Endothelial cell of umbilical vein (primary cell): ENCODE results near the gene DAB1. TPM values are rescaled to one million over a fixed set of nuclear protein-coding genes. Genes with fewer than 3 reads are reported as not detected.

Source experiments
- BruUV-seq: library from RNA; stranded (reverse); fragments of 400-500 nt; replicated peaks from 2 replicates; lab custom pipeline; 2021; lab: Mats Ljungman, UMichigan
- CTCF ChIA-PET: fragments of 300-600, 350-600 bp; sonication (Branson Sonifier 250); formaldehyde crosslinking; loops from one replicate; lab custom pipeline; 2021; ENCODE audit warnings: antibody characterized with exemption, inconsistent platforms; lab: Charles Lee
- POLR2A ChIA-PET: fragments of 300-600, 350-600 bp; sonication (Branson Sonifier 250); formaldehyde crosslinking; loops from one replicate; lab custom pipeline; 2021; ENCODE audit warnings: antibody characterized with exemption, inconsistent platforms; lab: Charles Lee
- DNase-seq: peaks from one replicate; pipeline ENCODE4 v3.0.0-alpha.2; 2011; ENCODE audit warnings: low read depth, low spot score
- FAIRE-seq: peaks from 2 replicates; lab custom pipeline; 2011; peaks lifted over from hg19 to GRCh38; lab: Jason Lieb, UNC
- H2AFZ ChIP-seq: 2 replicates; pipeline ENCODE4 v1.6.0; 2012; ENCODE audit warnings: low read depth, low read length, control low read depth, inconsistent platforms
- H3K27ac ChIP-seq: 2 replicates; pipeline ENCODE4 v1.5.1; 2011; ENCODE audit warnings: low read depth, mild to moderate bottlenecking, control low read depth, low read length, moderate library complexity; ENCODE audit not compliant: insufficient read depth
- H3K27me3 ChIP-seq, 2 experiments: 2 replicates each; pipeline versions ENCODE4 v1.6.0 to v1.6.1; 2011; ENCODE audit warnings: low read length in 2 of 2, mixed read lengths in 1 of 2; ENCODE audit not compliant: control insufficient read depth in 2 of 2, insufficient read depth in 2 of 2
- H3K36me3 ChIP-seq, 2 experiments: 2 replicates in 1 of 2; 3 replicates in 1 of 2; pipeline ENCODE4 v1.5.1; 2011; ENCODE audit warnings: low read length in 2 of 2, mild to moderate bottlenecking in 1 of 2, moderate library complexity in 1 of 2; ENCODE audit not compliant: control insufficient read depth in 2 of 2, insufficient read depth in 2 of 2; ENCODE audit errors: extremely low read depth in 1 of 2
- H3K4me1 ChIP-seq: 3 replicates; pipeline ENCODE4 v1.5.1; 2011; ENCODE audit warnings: mild to moderate bottlenecking, low read length; ENCODE audit not compliant: control insufficient read depth, insufficient read depth; ENCODE audit errors: extremely low read depth
- H3K4me2 ChIP-seq: 2 replicates; pipeline ENCODE4 v1.6.1; 2011; ENCODE audit warnings: low read length, control low read depth, mixed read lengths; ENCODE audit not compliant: insufficient read depth
- H3K4me3 ChIP-seq, 3 experiments: fragments of 200-600 bp in 1 of 3; sonication (generic), shearing (Covaris generic) in 1 of 3; replicated peaks in 1 of 3; 2 replicates each; pipeline ENCODE4 v1.5.1; 2011 to 2016; ENCODE audit warnings: control low read depth in 3 of 3, low read length in 3 of 3, mild to moderate bottlenecking in 2 of 3, inconsistent platforms in 1 of 3, low read depth in 1 of 3, moderate library complexity in 1 of 3; ENCODE audit not compliant: insufficient read depth in 1 of 3
- H3K79me2 ChIP-seq: 2 replicates; pipeline ENCODE4 v1.6.0; 2012; ENCODE audit warnings: low read length, inconsistent platforms; ENCODE audit not compliant: control insufficient read depth, insufficient read depth
- H3K9ac ChIP-seq: replicated peaks from 2 replicates; pipeline ENCODE3; 2011; ENCODE audit warnings: low read length, control low read depth; ENCODE audit not compliant: insufficient read depth; ENCODE audit errors: extremely low read depth
- H3K9me1 ChIP-seq: replicated peaks from 3 replicates; pipeline ENCODE4 v1.6.0; 2011; ENCODE audit warnings: mild to moderate bottlenecking, low read length; ENCODE audit not compliant: control insufficient read depth, insufficient read depth; ENCODE audit errors: extremely low read depth
- H3K9me3 ChIP-seq: replicated peaks from 2 replicates; pipeline ENCODE4 v1.5.1; 2012; ENCODE audit warnings: low read length, inconsistent platforms; ENCODE audit not compliant: control insufficient read depth, insufficient read depth
- H4K20me1 ChIP-seq: replicated peaks from 2 replicates; pipeline ENCODE3; 2011; ENCODE audit warnings: mild to moderate bottlenecking, low read length; ENCODE audit not compliant: control insufficient read depth, insufficient read depth; ENCODE audit errors: extremely low read depth
- CTCF ChIP-seq, 2 donors: IDR thresholded peaks; 1 replicate in 1 of 2; 2 replicates in 1 of 2; pipeline ENCODE4 v1.5.1; 2011; ENCODE audit warnings: low read length in 2 of 2, mild to moderate bottlenecking in 2 of 2, moderate library complexity in 2 of 2, control low read depth in 1 of 2, inconsistent platforms in 1 of 2, low read depth in 1 of 2; ENCODE audit not compliant: insufficient read depth in 1 of 2; ENCODE audit errors: extremely low read depth in 1 of 2
- EZH2 ChIP-seq: IDR thresholded peaks from 2 replicates; pipeline ENCODE4 v1.6.1; 2012; ENCODE audit warnings: borderline replicate concordance, low read depth, mild to moderate bottlenecking, moderate library complexity, low read length, inconsistent platforms; ENCODE audit not compliant: severe bottlenecking
- FOS ChIP-seq: IDR thresholded peaks from 2 replicates; pipeline ENCODE4 v1.6.1; 2011; ENCODE audit warnings: mild to moderate bottlenecking, low read length, moderate library complexity, borderline replicate concordance; ENCODE audit not compliant: insufficient read depth
- GATA2 ChIP-seq: IDR thresholded peaks from 2 replicates; pipeline ENCODE4 v1.7.0; 2011; ENCODE audit warnings: low read depth, mild to moderate bottlenecking, moderate library complexity, mixed read lengths, low read length; ENCODE audit not compliant: insufficient read length, insufficient read depth
- JUN ChIP-seq: IDR thresholded peaks from 2 replicates; pipeline ENCODE4 v1.6.1; 2011; ENCODE audit warnings: borderline replicate concordance, low read depth; ENCODE audit not compliant: insufficient read length, insufficient read depth
- MAX ChIP-seq: IDR thresholded peaks from 2 replicates; pipeline ENCODE4 v1.6.1; 2011; ENCODE audit not compliant: insufficient read depth, insufficient read length
- MYC ChIP-seq: IDR thresholded peaks from one replicate; pipeline ENCODE4 v1.6.1; 2011; ENCODE audit warnings: mild to moderate bottlenecking, low read depth, low read length
- POLR2A ChIP-seq: IDR thresholded peaks from 2 replicates; pipeline ENCODE4 v1.6.1; 2012; ENCODE audit warnings: low read depth, mild to moderate bottlenecking, control low read depth, low read length
- POLR2AphosphoS5 ChIP-seq: IDR thresholded peaks from 2 replicates; pipeline ENCODE4 v1.6.1; 2012; ENCODE audit warnings: low read depth, mild to moderate bottlenecking, control low read depth, low read length, moderate library complexity; ENCODE audit not compliant: insufficient read depth
- dilution Hi-C: fragments of 300-500 bp; cut with MboI; formaldehyde crosslinking; loops from one replicate; pipeline ENCODE4 v1.15.0; 2019; ENCODE audit warnings: low sequenced_read_pairs; ENCODE audit not compliant: extremely low pct_ligation_motif_present
- intact Hi-C: fragments of 100-400 bp; cut with micrococcal nuclease; formaldehyde crosslinking; loops from one replicate; pipeline ENCODE4 v1.10.0; 2022
- polyA plus RNA-seq, 4 experiments: library from polyadenylated mRNA; depleted of rRNA in 3 of 4; stranded (reverse) in 3 of 4; unstranded in 1 of 4; fragments of >200 nt; gene quantifications; 2 replicates each; pipeline versions ENCODE4 v1.2.1 to v1.2.3, GENCODE V29; 2011 to 2012; ENCODE audit warnings: missing spikeins in 1 of 4
- total RNA-seq: library from RNA; stranded (reverse); gene quantifications from 2 replicates; pipeline ENCODE4 v1.2.3, GENCODE V29; 2021

Gene DAB1
- total and polyA plus RNA-seq, 2 donors (not counting 3 experiments of a cell fraction or from before 2014, with no cell fraction given), result not detected

DNA sequence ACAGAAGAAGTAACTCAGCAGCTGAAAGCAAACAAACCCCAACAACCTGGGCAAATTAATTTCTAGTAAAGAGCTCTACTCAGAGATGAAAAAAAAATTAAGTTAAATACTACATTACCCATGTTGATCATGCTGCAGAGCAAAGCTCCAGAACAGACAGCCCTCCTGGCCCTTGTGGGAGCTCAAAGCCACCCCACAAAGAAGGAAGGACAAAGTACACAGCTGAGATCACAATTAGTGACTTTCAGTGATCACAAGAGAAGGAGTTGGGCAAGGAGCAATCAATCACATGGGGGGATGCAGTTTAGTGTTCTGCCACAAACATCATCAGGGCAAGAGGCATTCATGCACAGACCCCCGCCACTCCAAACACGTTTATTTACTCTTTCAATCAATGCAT, 114.2 kb downstream of the DAB1 start:
- Histone ChIP-seq H3K27me3 (no peaks in the 10 kb centered on the region), H3K27ac (no peak overlapping the region), H3K9ac (no peak overlapping the region), H3K79me2 (no peaks in the 10 kb centered on the region), H3K9me3 (peaks cover 2% of the 10 kb centered on the region), H3K4me1 (no peaks in the 10 kb centered on the region), H4K20me1 (no peaks in the 10 kb centered on the region), H3K4me2 (no peak overlapping the region), H2AFZ (no peak overlapping the region), H3K9me1 (no peaks in the 10 kb centered on the region), H3K36me3 (no peaks in the 10 kb centered on the region), H3K4me3 (no peak overlapping the region)
- FAIRE-seq, result no peak
- CTCF ChIA-PET, result no interaction called here
- dilution Hi-C loops, result no loop called here
- BruUV-seq, result no TSS peak
- no peak for TF ChIP-seq MAX
- no peak for TF ChIP-seq EZH2
- no peak for TF ChIP-seq JUN
- TF ChIP-seq POLR2A, result no peak
- TF ChIP-seq FOS, result no peak
- no peak for TF ChIP-seq POLR2AphosphoS5
- no peak for TF ChIP-seq MYC
- no peak for TF ChIP-seq GATA2
- no peak for TF ChIP-seq CTCF (IDR thresholded peaks at IDR 0.05; ENCODE audit: extremely low read depth in 1 of 2, insufficient read depth in 1 of 2, low read depth in 1 of 2, low read length in 2 of 2)
- no peak for DNase-seq
- intact Hi-C loops, result no loop called here
- POLR2A ChIA-PET, result no interaction called here
